GM19025 (cell line): ENCODE data around the gene PRKCA.

Source experiments
- ATAC-seq: cut with Tn5 transposase; IDR thresholded peaks from one replicate; pipeline ENCODE4 v1.9.1; 2021; ENCODE audit warnings: mild to moderate bottlenecking, low read depth, moderate library complexity; ENCODE audit not compliant: unreplicated experiment

The PRKCA gene

DNA sequence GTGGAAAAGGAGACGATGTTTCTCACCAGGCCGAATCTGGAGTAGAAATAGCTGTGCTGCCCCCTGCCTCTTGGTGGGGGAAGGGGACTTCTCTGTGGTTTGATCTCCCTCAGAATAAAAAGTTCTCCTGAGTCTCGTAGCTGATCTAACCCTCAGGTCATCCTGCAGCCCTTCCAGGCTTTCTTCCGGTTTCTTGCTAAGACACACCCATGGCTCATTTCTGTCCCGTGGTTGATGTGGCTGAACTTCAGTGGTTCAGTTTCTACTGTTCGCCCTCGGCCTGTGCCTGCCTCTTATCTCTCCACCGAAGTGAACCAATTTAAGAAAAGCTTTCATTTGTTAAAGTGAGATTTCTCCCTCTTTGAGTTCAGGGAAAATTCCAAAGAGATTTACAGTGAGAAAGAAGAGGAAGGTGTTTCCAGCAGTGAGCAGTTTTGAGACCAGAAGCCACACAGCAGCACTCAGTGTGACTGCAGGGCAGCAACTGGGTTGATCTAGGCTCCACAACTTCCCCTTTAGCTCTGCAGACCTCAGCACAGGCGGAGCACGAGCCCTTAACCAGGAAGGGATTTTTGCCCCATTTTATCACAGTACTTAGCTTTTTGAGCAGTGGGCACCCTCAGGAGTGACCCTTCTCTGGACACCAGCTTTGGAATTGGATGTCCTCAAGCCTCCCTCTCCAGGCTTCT lies 497.6 kb downstream of the PRKCA start:
- ATAC-seq, result no peak

DNA sequence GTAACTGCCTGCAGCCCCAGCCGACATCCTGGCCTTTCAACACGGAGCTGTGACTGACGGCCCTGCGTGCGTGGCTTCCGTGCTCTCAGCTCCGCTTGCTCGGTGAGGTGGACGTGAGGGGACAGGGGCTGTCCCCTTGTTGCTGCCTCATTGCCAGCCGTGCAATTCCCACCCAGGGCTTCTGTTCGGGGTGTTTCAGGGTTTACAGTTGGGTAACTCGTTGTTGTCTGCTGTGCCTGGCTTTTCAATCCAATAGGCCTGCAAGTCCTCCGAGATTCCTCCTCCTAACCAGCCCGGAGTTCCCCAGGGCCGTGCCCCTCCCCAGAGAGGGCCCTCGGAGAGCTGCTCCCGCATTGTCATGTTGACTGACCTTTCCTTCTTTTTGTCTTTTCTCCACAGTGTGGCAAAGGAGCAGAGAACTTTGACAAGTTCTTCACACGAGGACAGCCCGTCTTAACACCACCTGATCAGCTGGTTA lies 501.1 kb downstream of the PRKCA start:
- no peak for ATAC-seq

DNA sequence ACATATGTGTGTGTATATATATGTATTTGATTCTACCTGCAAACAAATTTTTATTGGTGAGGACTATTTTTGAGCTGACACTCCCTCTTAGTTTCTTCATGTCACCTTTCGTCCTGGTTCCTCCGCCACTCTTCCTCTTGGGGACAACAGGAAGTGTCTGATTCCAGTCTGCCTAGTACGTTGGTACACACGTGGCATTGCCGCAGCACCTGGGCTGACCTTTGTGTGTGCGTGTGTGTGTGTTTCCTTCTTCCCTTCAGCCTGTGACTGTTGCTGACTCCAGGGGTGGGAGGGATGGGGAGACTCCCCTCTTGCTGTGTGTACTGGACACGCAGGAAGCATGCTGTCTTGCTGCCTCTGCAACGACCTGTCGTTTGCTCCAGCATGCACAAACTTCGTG lies 503.2 kb downstream of the PRKCA start:
- ATAC-seq, result no peak

DNA sequence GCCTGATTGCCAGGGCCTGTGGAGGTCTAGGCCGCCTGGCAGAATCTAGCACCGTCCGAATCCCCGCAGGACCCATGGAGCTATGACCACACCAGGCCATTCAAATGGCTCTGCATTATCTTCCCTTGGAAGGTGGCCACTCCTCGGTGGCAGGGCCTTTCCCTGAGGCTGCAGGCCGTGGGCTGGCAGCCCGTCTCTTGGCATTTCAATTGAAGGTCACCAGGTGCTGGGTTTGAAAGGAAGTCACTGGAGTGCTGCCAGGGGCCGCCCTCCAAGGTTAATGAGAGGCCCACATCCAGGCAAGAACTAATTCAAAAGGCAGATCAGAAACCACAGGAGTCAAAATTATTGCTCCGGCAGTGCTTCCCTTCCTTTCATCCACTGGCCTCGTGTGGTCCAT lies 504.8 kb downstream of the PRKCA start:
- no peak for ATAC-seq

DNA sequence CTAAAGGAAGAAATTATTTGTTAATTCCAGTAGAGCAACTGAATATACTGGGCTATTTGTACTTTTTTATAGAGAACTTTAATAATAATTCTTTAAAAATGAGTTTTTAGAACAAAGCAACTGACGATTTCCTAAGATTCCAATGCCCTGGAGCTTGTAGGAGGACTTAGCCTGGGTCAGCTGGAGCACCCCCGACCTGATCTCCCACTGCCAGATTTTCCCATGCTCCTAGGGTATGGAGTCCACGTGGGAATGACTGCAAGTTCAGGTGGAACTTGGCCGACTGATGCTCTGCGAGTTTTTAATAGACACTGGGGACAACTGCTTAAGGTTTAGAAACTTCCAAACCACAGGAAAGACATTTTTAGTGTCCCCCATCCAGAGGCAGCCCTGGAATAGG lies 507.0 kb downstream of the PRKCA start:
- no peak for ATAC-seq

DNA sequence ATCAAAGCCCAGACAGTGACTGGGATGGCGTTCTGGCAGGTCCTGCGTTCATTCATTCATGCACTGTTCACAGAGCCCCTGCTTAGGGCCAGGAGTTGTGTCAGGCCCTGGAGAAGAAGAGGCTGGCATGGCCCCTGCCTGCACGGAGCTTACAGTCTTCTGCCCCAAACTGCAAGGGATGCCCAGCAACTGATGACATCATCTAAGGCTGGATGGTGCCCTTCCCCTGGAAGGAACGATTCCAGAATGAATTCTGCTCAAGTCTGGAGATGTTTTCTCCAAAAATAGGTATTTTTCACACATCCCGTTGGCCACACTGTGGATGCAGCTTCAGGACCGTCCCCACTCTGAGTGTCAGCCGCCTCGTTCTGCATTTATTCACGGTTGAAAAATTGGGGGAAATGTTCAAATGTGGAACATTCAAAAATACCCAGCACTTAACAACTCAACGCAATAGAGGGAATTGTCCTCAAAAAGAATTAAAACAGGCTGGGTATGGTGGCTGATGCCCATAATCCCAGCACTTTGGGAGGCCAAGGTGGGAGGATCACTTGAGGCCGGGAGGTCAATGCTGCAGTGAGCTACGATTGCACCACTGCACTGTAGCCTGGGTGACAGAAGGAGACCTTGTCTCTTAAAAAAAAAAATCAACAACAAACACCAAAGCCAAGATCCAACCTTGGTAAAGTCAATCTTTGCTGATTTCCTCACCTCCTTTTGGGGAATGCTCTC lies 508.7 kb downstream of the PRKCA start:
- ATAC-seq, result no peak

DNA sequence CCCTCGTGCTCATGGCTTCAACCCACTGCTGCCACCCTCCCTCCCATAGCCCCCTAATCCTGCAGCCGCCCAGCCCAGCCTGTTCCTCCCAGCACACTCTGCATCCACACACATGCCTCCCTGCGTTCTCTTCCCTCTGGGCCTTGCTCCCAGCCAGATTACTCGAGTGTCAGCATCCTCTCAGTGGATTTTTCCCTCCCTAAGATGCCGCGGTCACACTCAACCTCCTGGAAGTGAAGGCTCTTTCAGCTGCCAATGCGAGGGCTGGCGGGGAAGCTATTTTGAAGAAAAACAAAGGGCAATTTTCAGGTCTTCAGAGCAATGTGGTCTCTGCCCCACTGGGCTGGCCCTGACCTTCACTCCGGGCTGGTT lies 509.3 kb downstream of the PRKCA start:
- no peak for ATAC-seq

DNA sequence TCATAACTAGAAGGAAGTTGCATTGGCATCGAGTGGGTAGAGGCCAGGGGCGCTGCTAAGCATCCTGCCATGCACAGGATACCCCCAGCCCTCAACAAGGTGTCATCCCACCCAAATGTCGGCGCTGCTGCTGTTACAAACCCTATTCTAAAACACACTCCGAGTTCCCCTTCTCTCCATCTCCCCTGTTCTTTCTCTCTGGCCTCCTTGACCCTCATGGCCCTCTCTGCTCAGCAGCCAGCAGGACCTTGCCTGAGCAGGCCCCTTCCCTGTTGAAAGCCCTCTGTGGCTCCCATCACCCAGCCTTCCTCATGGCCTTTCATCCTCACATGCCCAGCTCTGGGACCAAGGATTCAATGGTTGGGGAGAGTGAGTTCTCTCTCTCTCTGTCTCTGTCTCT lies 510.2 kb downstream of the PRKCA start:
- no peak for ATAC-seq

DNA sequence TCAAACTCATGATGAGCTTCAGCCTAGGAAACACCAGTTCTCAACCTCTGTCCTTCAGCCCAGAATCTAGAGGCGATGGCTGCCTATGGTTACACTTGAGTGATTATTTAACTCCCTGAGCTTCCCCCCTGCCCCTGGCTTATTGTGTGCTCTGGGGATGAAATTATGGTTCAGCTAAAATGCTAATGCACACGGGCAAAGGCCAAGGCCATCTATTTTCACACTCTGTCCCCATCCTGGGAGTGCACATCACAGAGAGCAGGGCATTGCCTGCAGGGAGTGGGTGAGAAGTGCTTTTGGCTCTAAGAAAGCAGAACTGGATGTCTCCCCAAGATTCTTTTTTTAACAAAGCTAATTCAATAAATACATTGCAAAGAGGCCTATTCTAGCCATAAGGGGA lies 510.9 kb downstream of the PRKCA start:
- ATAC-seq, result no peak

DNA sequence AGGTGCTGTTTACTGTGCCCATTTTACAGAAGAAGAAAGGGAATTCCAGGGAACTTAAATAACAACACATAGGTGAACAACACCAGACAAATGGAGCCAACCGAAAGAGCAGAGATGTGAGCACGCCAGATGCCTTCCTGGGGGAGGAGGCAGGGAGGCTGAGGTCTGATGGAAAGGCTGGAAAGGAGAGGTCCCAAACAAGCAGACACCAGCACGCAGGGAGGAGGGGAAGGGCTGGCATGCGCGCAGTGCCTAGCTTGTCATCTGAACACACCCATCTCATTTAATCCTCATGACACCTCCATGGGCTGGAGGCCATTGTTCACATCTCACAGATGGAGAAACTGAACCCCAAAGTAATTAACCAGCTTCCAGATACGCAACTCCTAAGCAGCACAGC lies 511.6 kb downstream of the PRKCA start:
- no peak for ATAC-seq

DNA sequence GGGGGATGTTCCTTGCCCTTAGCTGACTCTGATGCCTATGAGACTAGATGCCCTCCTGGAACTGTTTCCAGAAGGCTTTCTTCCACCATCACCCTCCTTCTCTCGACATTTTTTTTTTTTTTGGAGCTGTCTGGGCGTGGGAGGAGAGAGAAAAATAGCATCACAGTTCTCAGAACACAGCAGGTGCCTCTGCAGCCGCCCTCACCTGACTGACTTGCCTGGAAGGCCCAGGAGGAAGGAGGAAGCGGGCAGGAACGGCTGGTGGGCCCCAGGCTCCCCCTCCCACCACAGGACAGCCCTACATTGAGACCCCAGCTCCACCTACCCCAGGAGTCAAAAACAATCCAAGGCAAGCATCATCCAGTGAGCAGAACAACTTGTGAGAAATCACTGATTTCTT lies 512.2 kb downstream of the PRKCA start:
- no peak for ATAC-seq

DNA sequence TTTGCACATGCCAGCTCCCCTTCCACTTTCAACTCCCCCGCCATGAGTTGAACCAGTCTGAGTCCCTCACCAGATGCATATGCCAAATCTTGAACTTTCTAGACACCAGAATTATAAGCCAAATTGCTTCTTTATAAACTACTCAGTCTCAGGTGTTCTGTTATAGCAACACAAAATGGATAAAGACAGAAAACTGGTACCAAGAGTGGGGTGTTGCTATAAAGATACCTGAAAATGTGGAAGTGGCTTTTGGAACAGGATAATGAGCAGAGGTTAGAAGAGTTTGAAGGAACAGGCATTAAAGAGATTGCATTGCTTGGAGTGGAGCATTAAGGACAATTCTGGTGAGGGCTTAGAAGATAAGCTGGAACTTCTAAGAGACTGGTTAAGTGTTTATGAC lies 515.3 kb downstream of the PRKCA start:
- no peak for ATAC-seq

DNA sequence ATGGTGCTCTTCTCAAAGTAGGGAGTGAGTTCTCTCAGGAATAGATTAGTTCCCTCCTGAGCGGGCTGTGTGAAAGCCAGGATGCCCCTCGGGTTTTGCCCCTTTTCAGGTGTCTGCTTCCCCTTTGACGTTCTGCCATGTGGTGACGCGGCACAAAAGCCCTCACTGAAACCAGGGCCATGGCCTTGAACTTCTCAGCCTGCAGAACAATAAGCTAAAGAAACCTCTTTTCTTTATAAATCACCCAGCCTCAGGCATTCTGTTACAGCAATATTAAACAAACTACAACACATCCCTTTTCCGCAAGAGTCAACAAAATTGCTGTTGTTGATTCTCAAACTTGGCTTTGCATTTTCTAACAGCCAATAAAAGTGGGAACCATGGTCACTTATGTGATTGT lies 517.1 kb downstream of the PRKCA start:
- ATAC-seq, result no peak

DNA sequence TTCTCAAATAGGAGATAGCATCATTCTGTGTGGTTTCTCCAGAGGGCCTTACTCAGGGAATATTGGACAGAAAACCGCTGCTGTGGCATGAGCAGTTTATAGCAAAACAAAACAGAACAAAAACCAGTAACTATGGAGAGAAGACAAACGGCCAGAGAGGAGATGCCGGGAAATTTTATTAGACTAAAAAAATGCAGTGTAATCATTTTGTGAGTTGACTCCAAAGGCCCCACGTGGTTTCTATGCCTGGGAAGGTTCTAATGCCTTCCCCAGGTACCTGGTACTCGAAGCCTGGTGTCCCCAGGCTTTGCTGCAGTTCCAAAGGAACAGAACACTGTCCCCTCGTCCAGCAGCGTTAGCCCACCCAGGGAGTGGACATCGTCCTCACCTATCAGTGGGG lies 519.6 kb downstream of the PRKCA start:
- no peak for ATAC-seq

DNA sequence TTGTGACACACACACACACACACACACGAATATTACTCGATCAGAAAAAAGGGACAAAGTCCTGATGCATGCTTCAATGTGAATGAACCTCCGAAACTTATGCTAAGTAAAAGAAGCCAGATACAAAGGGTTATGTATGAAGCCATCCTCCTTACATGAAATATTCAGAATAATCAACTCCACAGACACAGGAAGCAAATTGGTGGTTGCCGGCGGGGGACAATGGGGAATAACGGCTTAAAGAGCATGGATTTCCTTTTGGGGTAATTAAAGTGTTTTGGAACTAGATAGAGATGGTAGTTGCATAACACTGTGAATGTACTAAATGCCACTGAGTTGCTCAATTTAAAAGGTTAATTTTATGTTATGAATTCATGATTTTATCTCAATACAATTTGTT lies 524.4 kb downstream of the PRKCA start:
- no peak for ATAC-seq

DNA sequence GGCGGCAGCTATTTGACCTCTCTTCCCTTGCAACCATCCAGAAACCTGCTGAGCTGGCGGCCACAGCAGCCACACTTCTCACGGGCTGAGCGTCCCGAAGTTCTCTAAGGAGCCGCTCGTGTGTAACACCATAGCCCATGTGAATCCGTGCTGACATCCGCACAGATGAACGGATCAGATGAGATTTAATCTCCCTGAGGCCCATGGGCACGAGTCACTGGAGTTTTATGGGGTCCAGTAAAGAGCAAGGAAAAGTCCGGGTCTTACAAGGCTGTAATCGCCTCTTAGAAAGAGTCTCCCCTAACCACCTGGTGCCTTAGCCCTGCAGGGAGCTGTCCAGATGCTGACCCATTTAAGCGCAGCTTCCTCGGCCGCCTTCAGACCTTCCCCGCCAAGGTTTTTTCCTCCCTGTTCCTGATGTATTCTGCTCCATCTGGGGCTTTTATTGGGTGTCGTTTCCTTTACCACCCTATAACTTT lies 527.0 kb downstream of the PRKCA start:
- no peak for ATAC-seq

DNA sequence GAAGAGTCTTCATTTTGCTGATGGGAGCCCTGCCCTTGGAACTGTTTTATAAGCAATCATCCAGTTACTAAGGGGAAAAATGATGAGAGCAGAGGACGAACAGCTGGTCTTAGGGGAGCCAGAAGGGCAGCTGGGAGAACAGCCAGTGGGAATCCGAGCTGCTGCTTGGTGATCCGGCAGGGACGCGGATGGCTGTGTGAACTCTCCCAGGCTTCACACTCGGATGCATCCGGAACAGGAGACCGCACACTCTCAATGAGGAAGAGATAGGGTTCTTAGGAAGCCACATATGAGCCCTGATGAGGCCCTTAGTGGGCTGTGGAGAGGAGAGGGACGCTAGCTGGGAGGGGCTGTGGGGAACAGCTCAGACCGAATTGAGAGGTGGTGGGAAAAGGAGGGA lies 527.5 kb downstream of the PRKCA start:
- ATAC-seq, result no peak

DNA sequence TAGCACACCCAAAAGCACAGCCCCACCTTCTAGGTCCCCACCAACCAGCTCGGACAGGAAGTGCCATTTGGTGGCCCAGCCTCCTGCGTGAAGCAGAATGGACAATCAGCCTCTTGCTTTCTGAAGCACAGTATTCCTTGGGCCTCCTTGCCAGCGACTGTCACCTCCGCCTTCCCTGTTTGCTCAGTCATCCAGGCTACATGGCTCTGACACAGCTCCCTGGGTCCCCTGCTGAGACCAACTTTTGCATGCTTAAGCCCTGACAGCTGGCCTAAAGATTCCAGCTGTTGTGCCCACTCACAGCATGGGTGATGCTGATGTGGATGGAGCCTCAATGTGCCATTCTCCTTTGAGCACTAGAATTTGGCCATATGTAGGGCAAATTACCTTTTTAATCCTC lies 528.0 kb downstream of the PRKCA start:
- no peak for ATAC-seq

DNA sequence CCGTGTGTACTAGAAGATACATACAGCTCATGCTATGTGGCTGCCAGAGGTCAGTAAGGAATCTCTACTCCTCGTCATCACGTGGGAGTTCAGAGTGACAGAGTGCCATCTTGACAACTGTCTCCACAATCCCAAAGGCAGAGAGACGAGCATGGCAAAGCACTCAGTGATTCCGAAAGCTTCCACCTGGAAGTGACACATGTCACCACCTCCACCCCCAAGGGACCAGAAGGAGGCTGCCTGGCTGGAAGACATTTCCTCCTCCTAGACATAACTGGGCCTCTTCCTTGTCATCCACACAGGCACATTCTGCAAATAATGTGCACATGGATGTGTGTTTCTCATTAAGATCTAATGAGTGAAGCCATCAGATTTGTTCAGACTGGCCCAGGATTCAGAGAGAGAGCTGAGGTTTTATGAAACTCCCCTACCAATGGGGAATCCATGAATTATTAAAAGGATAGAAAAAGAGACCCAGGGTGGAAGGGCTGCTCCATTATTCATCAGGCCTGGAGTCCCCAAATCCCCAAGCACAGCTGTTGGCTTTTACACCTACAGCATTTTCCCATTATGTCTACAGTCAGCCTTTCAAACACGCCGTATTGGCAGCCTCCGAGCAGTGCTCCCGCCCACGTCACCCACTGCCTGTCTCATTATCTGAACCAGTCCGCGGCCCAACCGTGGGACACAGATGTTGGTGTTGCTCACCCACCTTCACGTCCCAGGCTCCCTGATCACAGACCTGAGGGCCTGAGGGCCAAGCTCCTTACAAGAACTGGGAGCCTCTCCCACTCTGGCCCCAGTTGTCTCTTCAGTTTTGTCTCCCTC lies 529.2 kb downstream of the PRKCA start:
- no peak for ATAC-seq

DNA sequence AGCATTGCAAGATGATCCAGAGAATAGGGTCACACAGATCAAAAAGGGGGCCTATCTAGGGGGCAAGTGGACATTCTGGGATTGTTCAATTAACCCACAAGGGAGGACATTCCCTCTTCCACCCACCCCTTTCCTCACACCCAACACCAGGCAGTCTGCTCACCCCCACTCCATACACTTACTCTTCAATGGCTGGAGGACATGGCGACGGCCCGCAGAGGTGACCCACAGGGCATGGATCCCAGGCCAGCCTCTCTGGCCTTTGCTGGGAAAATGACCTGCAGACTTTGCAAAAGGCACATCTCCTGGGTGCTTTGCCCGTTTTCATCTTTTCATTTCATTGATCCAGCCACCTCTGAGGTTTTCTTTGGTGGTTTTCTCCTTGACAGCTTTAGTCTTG lies 530.8 kb downstream of the PRKCA start:
- no peak for ATAC-seq

DNA sequence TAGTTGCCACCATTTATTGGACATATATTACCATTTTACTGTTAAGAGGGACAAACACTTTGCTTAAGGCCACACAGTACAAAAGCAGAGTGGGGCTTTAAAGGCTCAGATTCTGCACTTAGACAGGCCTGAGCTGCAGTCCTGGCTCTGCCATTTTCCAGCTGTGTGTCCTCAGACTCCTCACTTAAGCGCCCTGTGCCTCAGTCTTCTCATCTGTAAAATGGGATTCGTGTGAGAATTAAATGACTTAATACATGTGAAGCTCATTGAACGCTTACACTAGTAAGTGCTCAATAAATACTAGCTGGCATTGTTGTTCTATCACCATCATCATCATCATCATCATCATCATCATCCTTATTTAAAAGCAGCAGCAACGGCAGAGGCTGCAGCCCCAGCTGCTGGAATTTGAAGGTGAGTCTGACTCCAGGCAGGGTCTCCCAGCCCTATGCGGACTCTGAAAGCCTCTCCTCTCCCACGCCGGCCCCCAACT lies 532.1 kb downstream of the PRKCA start:
- ATAC-seq, result no peak
